ENCODE results near the gene EEFSEC. TPM values are rescaled to one million over a fixed set of nuclear protein-coding genes. Genes with fewer than 3 reads are reported as not detected.

The EEFSEC gene
- total and polyA plus RNA-seq, 2 of the 4 experiments (the other 2 are of a cell fraction) = 4.5 to 9.3 TPM

DNA sequence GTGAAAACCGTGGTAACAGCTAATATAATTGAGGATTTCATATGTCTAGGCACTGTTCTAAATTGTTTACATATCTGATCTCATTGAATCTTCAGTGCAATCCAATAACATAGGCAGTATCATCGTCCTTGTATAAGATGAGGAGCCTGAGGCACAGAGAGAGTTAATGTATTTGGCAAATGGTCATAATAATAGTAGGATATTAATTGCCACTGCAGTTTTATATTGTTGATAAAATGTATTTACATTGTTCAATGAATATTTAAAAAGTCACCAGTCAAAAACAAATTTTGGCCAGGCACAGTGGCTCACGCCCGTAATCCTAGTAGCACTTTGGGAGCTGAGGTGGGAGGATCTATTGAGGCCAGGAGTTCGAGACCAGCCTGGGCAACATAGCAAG, 88.5 kb downstream of the EEFSEC start:
- peaks cover 9% of the 10 kb centered on the region; the same call in 1 of the 2 replicates for H3K9me1 ChIP-seq (ENCODE audit: insufficient read depth, low read length)

More for the DNA sequence above, 88.5 kb downstream of the EEFSEC start:
- POLR2A ChIA-PET (ENCODE audit: unreplicated experiment) = no interaction called here
- Histone ChIP-seq H3K14ac (replicated peaks; ENCODE audit: low read depth, low read length) (no peak overlapping the region), H3K79me1 (ENCODE audit: low read depth in 1 of 2, low read length in 2 of 2) (peaks cover 0 to 5% of the 10 kb centered on the region in 2 experiments; a peak in 3 of 4 replicates), H2BK15ac (ENCODE audit: low read depth, low read length) (no peak overlapping the region), H3K4me1 (ENCODE audit: control insufficient read depth, insufficient read depth, low read length) (no peaks in the 10 kb centered on the region), H4K91ac (ENCODE audit: insufficient read depth, low read depth, low read length) (no peak overlapping the region), H3K27me3 (ENCODE audit: control insufficient read depth, insufficient read depth, low read length) (no peaks in the 10 kb centered on the region), H4K8ac (ENCODE audit: low read depth in 2 of 2, low read length in 2 of 2) (no peak overlapping the region), H4K5ac (ENCODE audit: low read depth, low read length) (no peak overlapping the region), H2BK120ac (ENCODE audit: low read depth, low read length) (no peak overlapping the region), H3K4me3 (ENCODE audit: insufficient read depth, low read depth, low read length) (no peak overlapping the region), H2BK20ac (ENCODE audit: low read depth, low read length) (no peak overlapping the region), H3K56ac (ENCODE audit: extremely low read depth, insufficient read depth, low read length) (no peak overlapping the region), H3K9ac (ENCODE audit: low read depth, low read length) (no peak overlapping the region), H3K4ac (ENCODE audit: low read depth, low read length) (no peak overlapping the region), H4K20me1 (ENCODE audit: insufficient read depth, low read length) (peaks cover 7% of the 10 kb centered on the region), H3K9me3 (ENCODE audit: control insufficient read depth, insufficient read depth, low read length) (no peaks in the 10 kb centered on the region), H3K23ac (ENCODE audit: low read depth, low read length) (no peak overlapping the region), H3K18ac (ENCODE audit: low read depth, low read length) (no peak overlapping the region), H2AK9ac (replicated peaks; ENCODE audit: low read depth, low read length, poor library complexity) (no peak overlapping the region), H3K4me2 (ENCODE audit: low read depth, low read length) (no peak overlapping the region), H3K27ac (ENCODE audit: insufficient read depth, low read length) (no peak overlapping the region), H3K36me3 (ENCODE audit: control insufficient read depth, insufficient read depth, low read length) (no peaks in the 10 kb centered on the region; the same call in 1 of the 2 replicates), H2BK5ac (ENCODE audit: low read depth, low read length, poor library complexity, severe bottlenecking) (no peak overlapping the region), H2AFZ (replicated peaks; ENCODE audit: low read length, poor library complexity) (no peak overlapping the region), H2AK5ac (ENCODE audit: low read depth, low read length) (no peak overlapping the region)
- WGBS, 2 experiments (ENCODE audit: extremely low coverage in 2 of 2, insufficient read length in 1 of 2) = no CpG with 5 or more reads among the region's 5 CpGs
- no peak for ATAC-seq (ENCODE audit: low read depth)
- intact Hi-C loops (cut with micrococcal nuclease) (no loop called here), dilution Hi-C loops (cut with HindIII; ENCODE audit: low sequenced_read_pairs, unreplicated experiment) (no loop called here), in situ Hi-C loops (cut with MboI; ENCODE audit: low sequenced_read_pairs) (no loop called here)
- CTCF ChIA-PET = no interaction called here
- TF ChIP-seq POLR2A (IDR thresholded peaks at IDR 0.05; ENCODE audit: low read depth, low read length) (no peak), SMC3 (IDR thresholded peaks at IDR 0.05; ENCODE audit: low read depth, low read length) (no peak), RFX5 (IDR thresholded peaks at IDR 0.05; ENCODE audit: low read depth, low read length) (no peak), CEBPB (IDR thresholded peaks at IDR 0.05; ENCODE audit: low read depth, low read length) (no peak), NFE2L2 (IDR thresholded peaks at IDR 0.05; ENCODE audit: low read depth, low read length) (no peak), MAZ (IDR thresholded peaks at IDR 0.05; ENCODE audit: borderline replicate concordance, low read depth, low read length) (no peak), RAD21 (IDR thresholded peaks at IDR 0.05; ENCODE audit: low read length) (no peak), BHLHE40 (IDR thresholded peaks at IDR 0.05; ENCODE audit: low read depth, low read length) (no peak), ELK1 (IDR thresholded peaks at IDR 0.05; ENCODE audit: borderline replicate concordance, low read depth, low read length) (no peak), FOS (IDR thresholded peaks at IDR 0.05; ENCODE audit: low read depth, low read length) (no peak), RCOR1 (IDR thresholded peaks at IDR 0.05; ENCODE audit: insufficient replicate concordance, low read length) (no peak), CHD1 (IDR thresholded peaks at IDR 0.05; ENCODE audit: low read depth, low read length) (no peak)
- TF ChIP-seq, protein P1, sequence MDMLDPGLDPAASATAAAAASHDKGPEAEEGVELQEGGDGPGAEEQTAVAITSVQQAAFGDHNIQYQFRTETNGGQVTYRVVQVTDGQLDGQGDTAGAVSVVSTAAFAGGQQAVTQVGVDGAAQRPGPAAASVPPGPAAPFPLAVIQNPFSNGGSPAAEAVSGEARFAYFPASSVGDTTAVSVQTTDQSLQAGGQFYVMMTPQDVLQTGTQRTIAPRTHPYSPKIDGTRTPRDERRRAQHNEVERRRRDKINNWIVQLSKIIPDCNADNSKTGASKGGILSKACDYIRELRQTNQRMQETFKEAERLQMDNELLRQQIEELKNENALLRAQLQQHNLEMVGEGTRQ (IDR thresholded peaks at IDR 0.05; ENCODE audit: low read depth, low read length) = no peak
- BruUV-seq (replicated peaks) = no TSS peak
- no peak for DNase-seq
